HG03108 (cell line): ENCODE data around the gene UBE2J1.
"Not testable (repeated sequence)": the region's sequence is repeated elsewhere in the genome, so short reads cannot be mapped to it uniquely, and the experiment has no call there.

Experiments
- ATAC-seq: cut with Tn5 transposase; IDR thresholded peaks from one replicate; pipeline ENCODE4 v1.9.1; 2021; ENCODE audit warnings: moderate library complexity; ENCODE audit not compliant: unreplicated experiment

The UBE2J1 gene, protein sequence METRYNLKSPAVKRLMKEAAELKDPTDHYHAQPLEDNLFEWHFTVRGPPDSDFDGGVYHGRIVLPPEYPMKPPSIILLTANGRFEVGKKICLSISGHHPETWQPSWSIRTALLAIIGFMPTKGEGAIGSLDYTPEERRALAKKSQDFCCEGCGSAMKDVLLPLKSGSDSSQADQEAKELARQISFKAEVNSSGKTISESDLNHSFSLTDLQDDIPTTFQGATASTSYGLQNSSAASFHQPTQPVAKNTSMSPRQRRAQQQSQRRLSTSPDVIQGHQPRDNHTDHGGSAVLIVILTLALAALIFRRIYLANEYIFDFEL

DNA sequence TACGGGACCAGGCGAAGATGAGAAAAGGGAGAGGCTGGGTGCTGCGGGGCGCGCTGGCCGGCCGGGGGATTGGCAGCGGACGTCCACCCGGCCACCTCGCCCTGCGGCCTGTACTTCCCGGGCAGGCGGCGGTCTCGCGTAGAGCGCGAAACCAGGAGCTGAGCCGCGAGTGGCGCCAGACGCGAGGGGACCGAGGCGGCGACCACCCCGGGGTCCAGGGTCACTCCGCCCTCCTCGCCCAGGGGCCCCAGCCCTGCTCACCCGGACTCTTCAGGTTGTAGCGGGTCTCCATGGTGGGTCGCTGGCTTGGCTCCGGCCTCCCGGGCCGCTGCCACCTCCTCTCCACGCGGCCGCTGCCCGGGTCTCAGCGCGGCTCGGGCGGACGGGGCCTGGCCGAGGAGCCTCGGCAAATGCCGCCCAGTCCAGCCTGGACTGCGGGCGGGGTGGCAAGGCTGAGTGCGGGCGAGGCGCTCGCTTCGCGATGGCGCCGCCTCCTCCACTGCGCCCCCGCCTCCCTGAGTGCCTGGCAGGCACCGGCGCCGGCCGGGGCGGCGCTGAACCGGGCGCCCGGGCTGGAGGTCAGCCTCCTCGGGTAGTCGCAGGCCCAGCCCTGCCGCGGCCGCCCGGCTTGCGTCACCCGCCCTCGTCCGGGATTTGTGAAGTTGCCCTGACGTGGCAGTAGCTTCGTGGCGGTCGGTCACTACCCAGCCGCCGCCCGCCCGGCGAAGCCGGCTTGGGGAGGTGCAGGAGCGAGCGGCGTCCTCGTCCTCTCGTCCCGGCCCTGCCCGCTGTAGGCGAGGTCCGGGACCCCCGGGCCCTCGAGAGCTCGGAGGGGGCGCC, at the start of gene UBE2J1:
TSS of gene UBE2J1 (minus strand) at position 445 of the 840 bp plus-strand sequence. CDS start at position 292, 153 bp downstream.
- peak; percentile 34 for ATAC-seq

DNA sequence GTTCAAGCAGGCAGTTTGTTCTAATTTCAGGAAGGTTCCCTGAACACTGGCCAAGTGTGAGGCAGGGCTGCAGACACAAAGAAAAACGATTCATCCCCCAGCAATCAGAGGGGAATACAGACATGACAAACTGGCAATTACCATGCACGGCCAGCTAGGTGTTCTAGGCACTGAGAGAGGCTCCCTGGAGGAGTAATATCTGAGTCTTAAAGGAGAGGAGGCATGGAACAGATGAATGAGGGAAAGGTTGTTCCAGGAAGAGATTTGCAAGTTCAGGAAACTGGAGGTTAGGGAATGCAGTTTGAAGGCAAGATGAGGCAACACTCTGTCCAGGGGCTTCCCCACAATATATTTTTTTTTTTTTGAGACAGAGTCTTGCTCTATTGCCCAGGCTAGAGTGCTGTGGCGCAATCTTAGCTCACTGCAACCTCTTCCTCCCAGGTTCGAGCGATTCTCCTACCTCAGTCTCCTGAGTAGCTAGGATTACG, 48.4 kb upstream of the UBE2J1 start:
- ATAC-seq, result no peak

DNA sequence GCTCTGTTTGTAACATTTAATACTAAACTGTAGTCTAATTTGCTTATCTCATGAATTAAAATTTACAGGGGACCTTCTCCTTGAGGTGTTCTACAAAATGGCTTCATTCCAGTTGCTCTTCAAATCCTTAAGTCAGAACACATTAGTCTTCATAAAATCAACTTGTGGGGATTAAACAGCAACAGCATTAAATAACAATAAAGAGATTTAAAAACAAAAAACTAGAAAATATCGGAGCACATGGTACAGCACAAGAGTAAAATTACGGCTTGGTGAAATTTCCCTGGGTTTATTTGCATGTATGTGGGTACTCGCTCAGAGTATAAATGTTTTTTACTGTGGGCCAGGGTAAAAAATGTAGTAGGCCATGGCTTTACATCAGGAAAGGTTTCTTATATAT, 47.5 kb upstream of the UBE2J1 start:
- ATAC-seq, result no peak

DNA sequence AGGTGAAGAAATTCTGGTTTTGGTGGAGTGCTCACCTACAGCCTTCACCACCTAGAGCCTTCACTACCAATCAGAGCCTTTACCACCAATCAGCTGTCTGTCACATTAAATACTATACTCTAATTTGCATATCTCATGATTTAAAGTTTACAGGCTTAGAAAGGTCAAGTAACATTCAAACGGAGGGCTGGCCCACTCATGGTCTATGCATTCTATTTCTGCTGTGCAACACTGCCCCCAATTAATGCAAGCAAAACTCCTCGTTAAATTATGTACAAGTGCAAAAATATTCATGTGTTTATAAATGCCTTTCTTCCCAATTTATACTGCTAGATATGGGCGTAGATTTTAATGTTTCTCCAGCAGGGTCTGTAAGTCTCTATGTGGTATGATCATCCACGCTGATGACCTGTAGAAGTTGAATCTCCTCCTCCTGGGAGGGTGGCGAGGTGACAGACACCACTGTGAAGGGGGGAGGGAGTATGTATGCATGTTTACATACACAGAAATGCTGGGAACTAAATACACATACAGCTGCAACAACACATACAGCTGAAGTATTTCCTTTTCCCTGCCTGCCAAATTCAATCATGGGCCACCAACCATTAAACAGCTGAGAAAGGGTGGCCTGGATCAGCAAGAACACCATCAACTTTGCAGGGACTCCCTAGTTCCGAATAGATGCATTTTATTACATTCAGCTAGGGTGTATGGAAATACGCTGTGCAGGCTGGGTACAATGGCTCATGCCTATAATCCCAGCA, 46.4 kb upstream of the UBE2J1 start:
- ATAC-seq, result no peak

DNA sequence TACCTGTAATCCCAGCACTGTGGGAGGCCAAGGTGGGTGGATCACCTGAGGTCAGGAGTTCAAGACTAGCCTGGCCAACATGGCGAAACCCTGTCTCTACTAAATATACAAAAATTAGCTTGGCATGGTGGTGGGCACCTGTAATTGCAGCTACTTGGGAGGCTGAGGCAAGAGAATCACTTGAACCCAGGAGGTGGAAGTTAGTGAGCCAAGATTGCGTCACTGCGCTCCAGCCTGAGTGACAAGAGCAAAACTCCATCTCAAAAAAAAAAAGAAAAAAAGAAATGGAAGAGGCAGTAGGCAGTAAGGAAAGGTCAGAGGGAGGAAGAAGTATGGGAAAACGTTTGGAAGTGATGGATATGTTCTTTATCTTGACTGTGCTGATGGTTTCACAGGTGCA, 45.4 kb upstream of the UBE2J1 start:
- not testable (repeated sequence) for ATAC-seq

DNA sequence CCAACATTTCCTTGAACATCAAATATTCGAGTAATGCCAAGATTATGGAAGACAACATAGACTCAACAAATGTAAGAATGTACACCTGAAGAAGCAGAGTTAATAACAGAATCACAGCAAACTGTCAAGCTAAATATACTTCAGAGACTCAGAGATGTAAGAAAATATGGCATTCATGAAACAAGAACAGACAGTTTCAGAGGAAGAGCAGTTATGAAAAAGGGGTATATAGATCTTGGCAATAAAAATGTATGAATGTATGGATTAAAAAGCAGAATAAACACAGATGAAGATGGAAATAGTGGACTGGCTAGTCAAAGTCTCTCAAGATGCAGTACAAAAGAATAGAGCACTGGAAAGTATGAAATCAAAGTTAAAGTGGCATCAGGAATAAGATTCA, 41.1 kb upstream of the UBE2J1 start:
- ATAC-seq, result no peak

DNA sequence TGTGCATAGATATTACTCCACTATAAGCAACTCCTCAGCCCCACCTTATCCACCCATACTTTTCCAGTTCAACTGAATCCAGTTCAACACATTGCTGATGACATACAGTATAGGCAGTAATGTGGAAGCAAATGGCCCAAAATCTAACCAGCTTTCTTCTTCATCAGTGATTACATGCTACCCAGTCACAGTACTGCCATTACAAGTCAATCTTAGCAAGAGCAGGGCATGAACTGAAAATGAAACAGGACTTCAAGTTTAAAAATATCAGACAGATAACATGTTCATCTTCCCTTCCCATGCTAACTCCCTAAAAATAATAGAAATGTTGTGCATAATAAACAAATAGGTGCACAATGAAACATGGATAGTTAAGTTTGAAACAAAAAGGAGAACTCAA, 40.3 kb upstream of the UBE2J1 start:
- ATAC-seq, result no peak

DNA sequence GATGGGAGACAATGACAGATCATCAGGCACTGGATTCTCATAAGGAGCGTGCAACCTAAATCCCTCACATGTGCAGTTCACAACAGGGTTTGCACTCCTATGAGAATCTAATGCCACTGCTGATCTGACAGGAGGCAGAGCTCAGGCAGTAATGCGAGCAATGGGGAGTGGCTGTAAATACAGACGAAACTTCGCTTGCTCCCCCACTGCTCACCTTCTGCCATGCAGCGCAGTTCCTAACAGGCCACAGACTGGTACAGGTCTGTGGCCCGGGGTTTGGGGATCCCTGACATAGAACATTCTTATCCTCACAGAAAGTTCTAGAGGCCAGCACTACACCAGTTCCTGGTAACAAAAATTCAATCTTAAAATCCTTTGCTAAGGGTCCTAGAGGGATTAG, 36.3 kb upstream of the UBE2J1 start:
- ATAC-seq, result no peak

DNA sequence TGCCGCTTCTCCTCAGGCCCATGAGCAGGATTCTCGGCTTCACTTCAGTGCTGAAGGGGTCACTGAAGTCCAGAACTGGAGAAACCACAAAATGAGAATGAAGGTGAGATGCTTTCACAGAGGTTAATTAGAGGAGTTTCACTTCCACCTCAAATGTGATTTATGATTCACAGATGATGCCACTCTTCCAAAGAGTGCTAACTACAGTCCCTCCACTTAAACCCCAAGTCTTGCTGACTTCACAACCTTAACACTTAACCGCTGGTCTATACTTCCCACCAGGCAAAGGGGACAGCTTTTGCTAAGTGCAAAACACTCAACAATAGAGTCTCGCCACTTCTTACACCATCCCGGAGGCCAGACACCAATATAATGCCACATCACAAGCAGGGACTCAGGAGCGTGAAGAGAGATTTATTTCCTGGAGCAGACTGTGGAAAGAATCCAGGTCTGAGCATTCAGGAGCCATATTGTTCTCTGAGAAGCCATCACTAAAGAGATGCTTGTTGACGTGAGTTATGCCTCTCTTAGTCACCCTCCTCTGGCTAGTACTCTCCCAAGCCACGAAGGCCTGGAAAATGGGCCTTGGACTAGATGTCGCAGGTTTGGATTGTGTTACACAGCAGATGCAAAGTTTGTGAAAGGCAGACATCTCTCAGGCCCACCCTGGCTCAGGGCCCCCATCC, 35.1 kb upstream of the UBE2J1 start:
- peak; percentile 96 for ATAC-seq

DNA sequence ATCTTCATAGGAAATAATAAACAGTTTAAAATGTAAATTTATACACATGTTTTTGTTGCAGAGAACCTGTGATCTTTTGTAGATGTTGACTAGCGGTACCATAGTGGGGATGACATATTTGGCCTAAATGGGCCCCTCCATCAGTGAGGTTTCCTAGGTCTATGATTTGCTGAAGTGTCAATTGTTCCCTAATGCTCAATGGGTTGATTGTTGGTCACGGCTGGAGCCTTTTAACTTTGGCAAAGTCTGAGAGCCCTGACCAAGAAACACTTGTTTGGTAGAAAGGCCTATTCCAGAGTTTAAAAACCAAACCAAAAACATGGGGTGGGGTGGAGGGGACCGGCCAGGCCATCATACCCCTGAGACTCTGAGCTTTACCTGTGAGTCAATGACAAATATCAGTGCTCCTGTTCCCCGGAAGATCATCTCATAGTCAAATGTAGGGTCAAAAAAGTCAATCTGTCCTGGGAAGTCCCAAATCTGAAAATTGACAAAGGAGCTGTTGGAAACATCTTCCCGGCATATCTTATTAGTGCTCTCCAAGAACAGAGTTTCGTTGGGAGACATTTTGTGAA, 34.5 kb upstream of the UBE2J1 start:
- no peak for ATAC-seq

DNA sequence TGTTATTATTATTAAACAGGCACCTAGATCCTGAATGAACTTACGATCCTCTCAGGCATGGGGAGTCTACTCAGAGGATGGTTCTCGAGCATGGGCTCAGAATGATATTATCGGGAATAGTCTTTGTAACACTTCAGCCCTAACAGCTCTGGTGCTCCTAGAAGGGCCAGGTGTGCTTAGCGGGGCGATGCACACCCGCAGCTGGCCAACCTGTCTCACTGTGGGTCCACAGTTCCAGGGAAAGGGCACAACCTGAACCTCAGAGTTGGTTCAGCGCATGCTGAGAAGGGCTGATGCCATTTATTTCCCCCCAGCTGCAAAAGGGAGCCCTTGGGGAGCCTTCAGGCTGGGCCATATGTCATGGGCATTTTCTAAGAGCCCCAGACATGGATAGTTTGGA, 33.3 kb upstream of the UBE2J1 start:
- no peak for ATAC-seq

DNA sequence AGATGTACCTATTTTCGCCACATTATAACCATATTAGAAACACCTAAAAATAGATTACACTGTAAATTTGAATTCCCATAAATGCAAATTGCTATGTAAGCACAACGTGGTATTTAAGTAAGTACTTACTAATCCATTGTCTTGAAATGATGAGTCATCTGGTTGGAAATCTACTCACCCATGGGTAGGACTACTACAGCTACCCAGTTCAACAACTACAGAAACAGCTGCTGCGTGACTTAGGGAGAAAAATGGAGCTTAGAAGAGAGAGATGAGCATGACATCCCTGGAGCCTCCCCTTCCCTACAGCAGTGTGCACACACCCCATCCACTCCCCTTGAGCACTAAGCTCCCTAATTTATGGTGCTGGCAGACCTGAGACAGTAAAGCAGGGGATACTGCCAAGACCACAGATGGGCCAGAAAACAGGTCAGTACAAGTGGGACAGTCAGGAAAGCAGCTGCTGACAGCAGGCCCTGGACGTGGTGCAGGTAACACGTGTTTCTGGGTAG, 32.7 kb upstream of the UBE2J1 start:
- ATAC-seq, result no peak

DNA sequence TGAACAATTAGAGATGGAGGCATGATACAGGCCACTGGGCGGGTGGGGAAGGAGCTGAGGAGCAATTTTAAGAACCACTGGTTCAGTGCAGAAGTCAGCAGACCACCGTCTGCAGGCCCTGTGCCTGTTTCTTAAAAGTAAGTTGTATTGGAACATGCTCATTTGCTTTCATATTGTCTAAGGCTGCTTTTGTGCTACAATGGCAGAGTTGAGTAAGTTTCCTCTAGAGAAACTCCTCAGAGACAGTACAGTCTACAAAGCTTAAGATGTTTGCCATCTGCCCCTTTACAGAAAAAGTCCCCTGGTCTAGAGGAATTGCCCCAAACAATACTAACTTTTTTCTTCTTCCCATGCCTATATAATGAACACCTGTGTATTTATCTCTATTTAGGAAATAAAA, 28.5 kb upstream of the UBE2J1 start:
- ATAC-seq, result no peak

DNA sequence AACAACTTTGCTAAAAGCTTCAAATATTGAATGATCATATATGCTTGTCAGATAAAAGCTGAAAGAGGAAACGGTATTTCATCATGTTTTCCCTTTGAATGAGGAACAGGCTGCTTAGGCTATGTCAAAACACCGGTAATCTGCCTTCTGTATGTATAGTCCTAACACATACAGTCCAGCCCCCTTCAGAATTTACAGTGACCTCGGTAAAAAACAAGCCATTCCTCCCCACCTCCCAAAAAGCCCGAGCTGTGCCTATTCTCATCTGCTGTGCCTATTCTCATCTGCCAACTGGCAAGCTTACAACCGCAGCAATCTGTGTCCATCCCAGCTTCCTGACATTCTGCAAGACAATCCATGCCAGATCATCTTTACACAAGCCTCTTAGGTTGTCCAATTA, 26.8 kb upstream of the UBE2J1 start:
- no peak for ATAC-seq

DNA sequence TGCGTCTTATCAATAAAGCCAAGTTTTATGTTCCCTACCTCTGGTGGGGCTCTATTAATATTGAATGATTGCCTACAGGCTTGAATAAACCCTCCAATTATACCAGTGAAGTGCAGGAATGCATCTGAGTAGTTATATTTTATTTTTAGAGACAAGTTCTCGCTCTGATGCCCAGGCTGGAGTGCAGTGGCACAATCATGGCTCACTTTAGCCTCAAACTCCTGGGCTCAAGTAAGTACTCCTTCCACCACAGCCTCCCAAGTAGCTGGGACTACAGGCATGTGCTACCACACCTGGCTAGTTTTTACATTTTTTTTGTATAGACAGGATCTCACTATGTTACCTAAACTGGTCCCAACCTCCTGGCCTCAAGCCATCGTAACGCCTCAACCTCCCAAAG, 26.1 kb upstream of the UBE2J1 start:
- ATAC-seq, result no peak

DNA sequence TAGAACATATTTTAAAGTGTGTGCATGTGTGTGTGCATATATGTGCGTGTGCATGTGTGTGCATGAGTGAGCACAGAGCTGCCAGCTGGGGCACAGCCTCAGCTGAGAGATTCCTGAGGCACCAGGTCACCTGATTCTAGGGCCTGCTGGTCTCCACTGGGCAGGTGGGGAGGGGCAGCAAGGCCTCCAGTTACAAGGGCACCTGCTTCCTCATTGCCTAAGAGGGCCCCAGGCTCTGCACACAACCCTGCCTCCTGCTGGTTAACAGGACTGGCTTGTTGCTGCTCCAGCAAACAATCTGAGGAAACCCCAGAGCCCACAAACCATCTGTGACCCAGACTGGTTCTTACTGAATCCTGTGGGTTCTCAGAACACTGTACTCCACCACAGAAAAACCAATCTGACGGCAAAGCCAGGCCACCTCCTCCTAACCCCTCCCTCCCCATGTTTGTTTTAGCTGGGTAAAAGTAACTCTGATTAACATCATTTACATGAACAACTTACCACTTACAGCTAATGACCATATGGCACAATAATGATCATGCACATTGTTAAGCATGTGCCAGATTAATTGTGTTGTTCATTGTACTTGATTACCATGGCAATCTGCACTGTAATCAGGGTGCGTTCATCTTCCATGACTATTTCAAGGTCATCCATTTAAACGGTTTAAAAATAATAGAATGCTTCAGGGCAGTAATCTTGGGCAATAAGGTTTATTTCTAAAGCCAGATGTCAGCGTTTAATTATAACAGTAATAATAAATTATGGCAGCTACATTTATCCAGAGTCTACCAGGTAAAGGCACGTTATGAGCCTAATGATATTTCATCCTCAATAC, 23.1 kb upstream of the UBE2J1 start:
- ATAC-seq, result peak; percentile 59

DNA sequence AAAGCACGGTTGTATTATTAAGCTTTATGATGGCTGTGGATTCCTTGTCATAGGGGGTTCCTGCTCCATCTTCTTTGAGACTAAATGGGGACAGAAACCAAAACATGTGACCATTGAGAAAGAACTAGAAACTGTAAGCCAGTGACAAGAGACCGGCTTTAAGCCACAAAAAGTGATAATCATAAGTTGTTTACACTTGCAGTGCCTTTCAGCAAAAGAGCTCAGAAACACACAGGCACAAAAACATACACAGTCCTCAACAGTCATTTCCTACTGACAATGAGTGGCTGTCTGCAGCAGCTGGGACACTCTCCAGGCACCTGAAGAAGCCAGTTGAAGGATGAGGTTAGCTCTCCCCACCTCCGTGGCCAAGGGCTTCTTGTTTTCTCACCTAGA, 20.0 kb upstream of the UBE2J1 start:
- peak; percentile 38 for ATAC-seq

DNA sequence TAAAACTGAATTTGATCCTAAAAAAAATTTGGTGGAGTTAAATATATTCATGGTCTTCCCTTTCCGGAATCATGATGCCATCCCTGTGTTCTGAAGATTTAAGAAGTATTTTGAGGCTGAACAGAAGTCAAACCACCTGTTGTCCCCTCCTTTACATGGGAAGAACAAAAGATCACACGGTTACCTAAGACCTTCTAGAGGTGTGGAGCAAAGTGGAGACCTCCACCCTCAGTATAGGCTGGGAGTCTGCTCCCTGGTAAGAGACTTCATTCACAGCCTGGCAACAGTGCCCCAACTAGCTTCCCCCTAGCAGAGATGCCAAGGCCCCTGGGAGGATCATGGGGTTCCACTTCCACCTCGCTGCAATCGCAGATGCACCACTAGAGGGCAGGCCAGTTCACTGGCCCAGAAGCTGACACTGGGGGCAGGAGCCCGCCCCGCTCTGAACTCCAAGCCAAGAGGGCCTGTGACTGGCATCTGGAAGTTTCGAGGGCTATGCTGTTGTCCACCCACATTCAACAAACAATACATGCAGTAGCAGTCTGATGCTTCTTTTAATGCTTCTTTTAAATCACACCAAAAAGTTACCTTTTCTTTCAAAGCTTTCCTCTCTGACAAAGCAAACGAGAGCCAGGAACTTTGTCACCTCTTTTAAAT, 19.5 kb upstream of the UBE2J1 start:
- peak; percentile 67 for ATAC-seq

DNA sequence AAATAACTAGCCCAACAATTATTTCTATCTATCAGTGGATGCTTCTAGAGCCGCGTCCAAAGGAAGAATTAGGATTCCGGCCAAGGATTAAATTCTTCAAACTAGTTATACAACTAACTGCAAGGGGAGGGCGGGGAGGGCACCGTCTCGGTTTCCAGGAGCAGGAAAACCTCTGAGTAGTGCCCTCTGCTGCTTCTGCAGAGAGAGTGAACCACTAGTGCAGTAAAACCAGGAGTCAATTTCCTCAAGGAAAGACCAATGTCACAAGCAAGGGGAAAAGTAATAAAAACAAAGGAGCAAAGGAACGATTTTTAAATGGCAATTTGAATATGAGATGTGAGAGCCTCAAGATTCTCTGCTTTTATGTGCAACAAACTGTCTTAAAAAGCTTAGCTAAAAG, 16.5 kb upstream of the UBE2J1 start:
- ATAC-seq, result no peak
